ENCODE measurements around the gene HCRTR1. TPM values are rescaled to one million over a fixed set of nuclear protein-coding genes. Genes with fewer than 3 reads are reported as not detected.

HCRTR1 gene
- total RNA-seq, 5 donors from 2014 or later (not counting 1 experiment from before 2014, with no cell fraction given): not detected

DNA sequence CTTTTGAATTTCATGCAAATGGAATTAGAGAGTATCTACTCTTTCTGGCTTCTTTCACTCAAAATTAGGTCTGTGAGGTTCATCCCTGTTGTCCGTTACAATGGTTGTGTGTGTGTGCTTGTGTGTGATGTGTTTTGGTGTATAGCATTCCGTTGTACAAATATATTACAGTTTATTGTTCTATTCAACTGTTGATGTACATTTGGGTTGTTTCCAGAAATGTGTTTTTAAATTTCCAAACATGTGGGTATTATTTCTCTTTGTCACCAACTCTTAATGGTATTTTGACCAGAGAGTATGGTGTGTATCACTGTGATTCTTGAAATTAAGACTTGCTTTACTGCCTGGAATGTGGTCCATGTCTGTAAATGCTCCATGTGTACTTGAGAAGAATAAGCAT lies 16.8 kb upstream of the HCRTR1 start:
- ChIA-PET POLR2A (no interaction called here), CTCF (no interaction called here)
- Histone ChIP-seq H3K36me3 (ENCODE audit: control insufficient read depth in 2 of 2, extremely low read depth in 1 of 2, insufficient read depth in 1 of 2, low read length in 1 of 2) (no peaks in the 10 kb centered on the region), H3K27me3 (replicated peaks in 1 of 2; ENCODE audit: control insufficient read depth in 2 of 2, extremely low read depth in 1 of 2, insufficient read depth in 2 of 2, low read length in 1 of 2) (no peaks in the 10 kb centered on the region), H3K4me3 (ENCODE audit: control insufficient read depth in 1 of 2, extremely low read depth in 1 of 2, low read length in 1 of 2) (no peak overlapping the region), H3K9me3 (no peaks in the 10 kb centered on the region), H3K27ac (ENCODE audit: low read length) (no peak overlapping the region), H3K4me1 (ENCODE audit: control insufficient read depth in 1 of 2, extremely low read depth in 1 of 2, insufficient read depth in 2 of 2, low read length in 2 of 2) (no peaks in the 10 kb centered on the region)
- Mint-ChIP-seq H3K27me3 (no peaks in the 10 kb centered on the region), H3K36me3 (no peaks in the 10 kb centered on the region), H3K9me3 (no peaks in the 10 kb centered on the region), H3K27ac (no peak overlapping the region), H3K4me1 (no peaks in the 10 kb centered on the region), H3K4me3 (no peak overlapping the region)
- WGBS (ENCODE audit: insufficient coverage): no CpG with 5 or more reads among the region's 2 CpGs
- DNase-seq (no peak), ATAC-seq (replicated peaks in 1 of 4) (no peak)

DNA sequence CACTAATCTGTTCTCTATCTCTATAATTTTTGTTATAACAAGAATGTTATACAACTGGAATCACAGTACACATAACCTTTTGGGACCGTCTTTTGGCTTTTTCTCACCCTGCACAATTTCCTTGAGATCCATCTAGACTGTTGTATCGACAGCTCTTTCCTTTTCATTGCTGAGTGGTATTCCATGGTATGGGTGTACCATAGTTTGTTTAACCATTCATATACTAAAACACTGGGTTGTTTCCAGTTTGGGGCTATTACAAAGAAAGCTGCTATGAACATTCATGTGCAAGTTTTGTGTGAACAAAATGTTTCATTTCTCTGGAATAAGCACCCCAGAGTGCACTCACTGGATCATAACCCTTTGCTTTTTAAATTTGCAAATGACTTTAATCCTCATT lies 15.4 kb upstream of the HCRTR1 start:
- H3K27ac Mint-ChIP-seq: no peak overlapping the region
- no peaks in the 10 kb centered on the region for H3K36me3 Mint-ChIP-seq
- Histone ChIP-seq H3K27ac (ENCODE audit: low read length) (no peak overlapping the region), H3K27me3 (replicated peaks in 1 of 2; ENCODE audit: control insufficient read depth in 2 of 2, extremely low read depth in 1 of 2, insufficient read depth in 2 of 2, low read length in 1 of 2) (no peaks in the 10 kb centered on the region), H3K4me1 (ENCODE audit: control insufficient read depth in 1 of 2, extremely low read depth in 1 of 2, insufficient read depth in 2 of 2, low read length in 2 of 2) (no peaks in the 10 kb centered on the region), H3K9me3 (no peaks in the 10 kb centered on the region), H3K4me3 (ENCODE audit: control insufficient read depth in 1 of 2, extremely low read depth in 1 of 2, low read length in 1 of 2) (no peak overlapping the region), H3K36me3 (ENCODE audit: control insufficient read depth in 2 of 2, extremely low read depth in 1 of 2, insufficient read depth in 1 of 2, low read length in 1 of 2) (no peaks in the 10 kb centered on the region)
- no peak overlapping the region for H3K4me3 Mint-ChIP-seq
- no peaks in the 10 kb centered on the region for H3K27me3 Mint-ChIP-seq
- no peak for DNase-seq
- no peaks in the 10 kb centered on the region for H3K9me3 Mint-ChIP-seq
- WGBS (ENCODE audit: insufficient coverage): no CpG with 5 or more reads among the region's 2 CpGs
- ChIA-PET POLR2A (interaction anchor here in 1 of 2 donors (1.0 kb wide), 1 partner anchor 17 kb away, joined by 3 read pairs; no protein-coding TSS in a partner anchor), CTCF (interaction anchor here in 1 of 2 donors (0.5 kb wide), 1 partner anchor 10 kb away, joined by 3 read pairs; no protein-coding TSS in a partner anchor)
- H3K4me1 Mint-ChIP-seq: peaks cover 0 to 2% (median 0%) of the 10 kb centered on the region in 3 donors
- no peak for ATAC-seq (replicated peaks in 1 of 4)

DNA sequence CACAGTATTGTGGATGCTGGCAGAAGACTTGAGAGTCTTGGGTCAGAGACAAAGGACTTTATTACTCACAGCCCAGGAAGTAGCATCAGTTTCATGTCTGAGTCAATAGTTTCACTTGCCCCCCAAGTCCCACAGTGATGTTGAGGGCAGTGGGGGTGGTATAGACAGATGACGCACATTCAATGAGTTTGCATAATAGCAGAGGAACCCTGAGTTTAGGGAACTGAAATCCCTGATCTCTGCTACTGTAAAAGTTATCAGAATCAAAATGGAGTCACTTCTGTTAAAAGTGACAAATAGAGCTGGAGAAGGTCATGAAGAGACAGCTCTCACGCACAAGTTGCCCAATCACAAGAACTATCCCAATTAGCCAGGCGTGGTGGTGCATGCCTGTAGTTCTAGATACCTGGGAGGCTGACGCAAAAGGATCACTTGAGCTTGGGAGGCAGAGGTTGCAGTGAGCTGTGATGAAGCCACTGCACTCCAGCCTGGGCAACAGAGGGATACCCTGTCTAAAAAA lies 11.5 kb upstream of the HCRTR1 start:
- Histone ChIP-seq H3K9me3 (no peaks in the 10 kb centered on the region), H3K4me3 (ENCODE audit: control insufficient read depth in 1 of 2, extremely low read depth in 1 of 2, low read length in 1 of 2) (no peak overlapping the region), H3K27me3 (replicated peaks in 1 of 2; ENCODE audit: control insufficient read depth in 2 of 2, extremely low read depth in 1 of 2, insufficient read depth in 2 of 2, low read length in 1 of 2) (peaks cover 0 to 2% of the 10 kb centered on the region in 2 experiments), H3K36me3 (ENCODE audit: control insufficient read depth in 2 of 2, extremely low read depth in 1 of 2, insufficient read depth in 1 of 2, low read length in 1 of 2) (no peaks in the 10 kb centered on the region), H3K27ac (ENCODE audit: low read length) (no peak overlapping the region), H3K4me1 (ENCODE audit: control insufficient read depth in 1 of 2, extremely low read depth in 1 of 2, insufficient read depth in 2 of 2, low read length in 2 of 2) (no peaks in the 10 kb centered on the region)
- Mint-ChIP-seq H3K36me3 (no peaks in the 10 kb centered on the region), H3K27ac (no peak overlapping the region), H3K27me3 (peaks cover 0 to 5% of the 10 kb centered on the region in 2 donors), H3K4me3 (no peak overlapping the region), H3K4me1 (peaks cover 0 to 2% (median 0%) of the 10 kb centered on the region in 3 donors), H3K9me3 (no peaks in the 10 kb centered on the region)
- no CpG with 5 or more reads among the region's 4 CpGs for WGBS (ENCODE audit: insufficient coverage)
- DNase-seq (peak in 1 of 35 experiments; percentile 14), ATAC-seq (replicated peaks in 1 of 4) (no peak)
- ChIA-PET POLR2A (no interaction called here), CTCF (no interaction called here)

DNA sequence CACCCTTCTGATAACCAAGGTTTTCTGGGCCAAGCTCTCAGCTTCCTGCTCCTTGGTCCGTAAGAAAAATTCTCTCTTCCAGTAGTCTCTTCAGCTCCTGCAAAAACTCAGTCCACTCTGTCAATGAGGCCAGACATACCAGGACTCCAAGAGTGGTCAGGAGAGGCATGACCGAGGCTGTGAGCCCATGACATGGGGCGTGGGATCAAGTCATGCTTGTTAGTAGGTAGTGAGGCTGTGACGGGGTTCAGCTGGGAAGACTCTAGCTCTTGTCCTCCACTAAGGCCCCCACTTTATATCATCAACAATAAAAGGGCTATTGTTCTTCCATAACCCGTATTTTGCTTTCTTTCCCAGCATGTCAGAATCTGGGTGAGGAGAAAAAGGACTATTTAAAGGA lies 10.1 kb upstream of the HCRTR1 start:
- no peak overlapping the region for H3K27ac ChIP-seq (ENCODE audit: low read length)
- ATAC-seq (replicated peaks in 1 of 4): no peak
- peaks cover 0 to 5% of the 10 kb centered on the region in 2 donors for H3K27me3 Mint-ChIP-seq
- no peaks in the 10 kb centered on the region for H3K4me1 ChIP-seq (ENCODE audit: control insufficient read depth in 1 of 2, extremely low read depth in 1 of 2, insufficient read depth in 2 of 2, low read length in 2 of 2)
- H3K4me3 Mint-ChIP-seq: no peak overlapping the region
- no peaks in the 10 kb centered on the region for H3K9me3 Mint-ChIP-seq
- CTCF ChIA-PET: no interaction called here
- peaks cover 0 to 2% (median 0%) of the 10 kb centered on the region in 3 donors for H3K4me1 Mint-ChIP-seq
- no peak overlapping the region for H3K27ac Mint-ChIP-seq
- no peak for DNase-seq
- H3K9me3 ChIP-seq: no peaks in the 10 kb centered on the region
- no peak overlapping the region for H3K4me3 ChIP-seq (ENCODE audit: control insufficient read depth in 1 of 2, extremely low read depth in 1 of 2, low read length in 1 of 2)
- H3K27me3 ChIP-seq (replicated peaks in 1 of 2; ENCODE audit: control insufficient read depth in 2 of 2, extremely low read depth in 1 of 2, insufficient read depth in 2 of 2, low read length in 1 of 2): peaks cover 0 to 2% of the 10 kb centered on the region in 2 experiments
- H3K36me3 Mint-ChIP-seq: no peaks in the 10 kb centered on the region
- no peaks in the 10 kb centered on the region for H3K36me3 ChIP-seq (ENCODE audit: control insufficient read depth in 2 of 2, extremely low read depth in 1 of 2, insufficient read depth in 1 of 2, low read length in 1 of 2)
- POLR2A ChIA-PET: no interaction called here
- whole genome bisulfite sequencing (ENCODE audit: insufficient coverage): 100% methylated on average over 1 of the region's 5 CpGs

GRCh38 chr1:31609514-31610118 lies 7.9 kb upstream of the HCRTR1 start:
- Mint-ChIP-seq H3K27ac (no peak overlapping the region), H3K27me3 (peaks cover 0 to 8% of the 10 kb centered on the region in 2 donors), H3K9me3 (no peaks in the 10 kb centered on the region), H3K36me3 (no peaks in the 10 kb centered on the region), H3K4me1 (peaks cover 0 to 2% (median 0%) of the 10 kb centered on the region in 3 donors), H3K4me3 (no peak overlapping the region)
- DNase-seq (no peak), ATAC-seq (replicated peaks in 1 of 4) (no peak)
- ChIA-PET POLR2A (no interaction called here), CTCF (interaction anchor here in 1 of 2 donors (0.6 kb wide), 1 partner anchor 452 kb away, joined by 3 read pairs; no protein-coding TSS in a partner anchor)
- no peak overlapping the region for H3K4me3 ChIP-seq (ENCODE audit: control insufficient read depth in 1 of 2, extremely low read depth in 1 of 2, low read length in 1 of 2)
- no peaks in the 10 kb centered on the region for H3K4me1 ChIP-seq (ENCODE audit: control insufficient read depth in 1 of 2, extremely low read depth in 1 of 2, insufficient read depth in 2 of 2, low read length in 2 of 2)
- H3K27me3 ChIP-seq (replicated peaks in 1 of 2; ENCODE audit: control insufficient read depth in 2 of 2, extremely low read depth in 1 of 2, insufficient read depth in 2 of 2, low read length in 1 of 2): peaks cover 0 to 12% of the 10 kb centered on the region in 2 experiments
- no peak overlapping the region for H3K27ac ChIP-seq (ENCODE audit: low read length)
- no peaks in the 10 kb centered on the region for H3K9me3 ChIP-seq
- WGBS (ENCODE audit: insufficient coverage): no CpG with 5 or more reads among the region's 1 CpG
- H3K36me3 ChIP-seq (ENCODE audit: control insufficient read depth in 2 of 2, extremely low read depth in 1 of 2, insufficient read depth in 1 of 2, low read length in 1 of 2): no peaks in the 10 kb centered on the region

GRCh38 chr1:31614414-31615005 lies 3.0 kb upstream of the HCRTR1 start:
- no peak overlapping the region for H3K27ac ChIP-seq (ENCODE audit: low read length)
- no peaks in the 10 kb centered on the region for H3K36me3 ChIP-seq (ENCODE audit: control insufficient read depth in 2 of 2, extremely low read depth in 1 of 2, insufficient read depth in 1 of 2, low read length in 1 of 2)
- H3K9me3 ChIP-seq: no peaks in the 10 kb centered on the region
- no peak overlapping the region for H3K4me3 Mint-ChIP-seq
- H3K4me1 Mint-ChIP-seq: peaks cover 4 to 12% (median 5%) of the 10 kb centered on the region in 3 donors
- H3K4me1 ChIP-seq (ENCODE audit: control insufficient read depth in 1 of 2, extremely low read depth in 1 of 2, insufficient read depth in 2 of 2, low read length in 2 of 2): peaks cover 0 to 14% of the 10 kb centered on the region in 2 experiments
- no peak overlapping the region for H3K4me3 ChIP-seq (ENCODE audit: control insufficient read depth in 1 of 2, extremely low read depth in 1 of 2, low read length in 1 of 2)
- DNase-seq (peak in 1 of 35 experiments; percentile 21), ATAC-seq (replicated peaks in 1 of 4) (no peak)
- H3K27ac Mint-ChIP-seq: no peak overlapping the region
- WGBS (ENCODE audit: insufficient coverage): 89% methylated on average over 6 of the region's 8 CpGs
- peaks cover 2 to 59% of the 10 kb centered on the region in 2 experiments for H3K27me3 ChIP-seq (replicated peaks in 1 of 2; ENCODE audit: control insufficient read depth in 2 of 2, extremely low read depth in 1 of 2, insufficient read depth in 2 of 2, low read length in 1 of 2)
- H3K9me3 Mint-ChIP-seq: no peaks in the 10 kb centered on the region
- ChIA-PET CTCF (no interaction called here), POLR2A (no interaction called here)
- peaks cover 20 to 34% of the 10 kb centered on the region in 2 donors for H3K27me3 Mint-ChIP-seq
- H3K36me3 Mint-ChIP-seq: no peaks in the 10 kb centered on the region

Data from T-cell (primary cell).